ENCODE measurements around the gene MEI4. TPM values are rescaled to one million over a fixed set of nuclear protein-coding genes. Genes with fewer than 3 reads are reported as not detected.
"Not testable (repeated sequence)": the region's sequence is repeated elsewhere in the genome, so short reads cannot be mapped to it uniquely, and the experiment has no call there.

The MEI4 gene
- total RNA-seq, 1 experiment from 2014 or later: 0.20 TPM

DNA sequence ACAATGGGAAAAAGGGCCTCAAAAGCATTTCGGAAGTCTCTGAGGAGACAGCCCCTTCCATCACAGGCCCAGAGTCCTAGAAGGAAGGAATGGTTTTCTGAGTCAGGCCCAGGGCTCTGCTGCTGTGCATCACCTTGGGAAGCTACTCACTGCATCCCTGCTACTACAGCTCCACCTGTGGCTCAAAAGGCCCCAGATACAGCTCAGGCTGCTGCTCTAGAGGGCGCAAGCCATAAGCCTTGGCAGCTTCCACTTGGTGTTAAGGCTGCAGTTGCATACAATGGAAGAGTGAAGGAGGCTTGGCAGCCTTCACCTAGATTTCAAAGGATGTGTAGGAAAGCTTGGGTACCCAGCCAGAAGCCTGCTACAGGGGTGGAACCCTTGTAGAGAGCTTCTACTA lies 54.8 kb downstream of the MEI4 start (continued):
- TF ChIP-seq ESRRA (CRISPR knock-in tag; IDR thresholded peaks at IDR 0.05; ENCODE audit: borderline replicate concordance): no peak
- TF ChIP-seq PRRX2 (CRISPR knock-in tag; IDR thresholded peaks at IDR 0.05): no peak
- TF ChIP-seq, protein P1, sequence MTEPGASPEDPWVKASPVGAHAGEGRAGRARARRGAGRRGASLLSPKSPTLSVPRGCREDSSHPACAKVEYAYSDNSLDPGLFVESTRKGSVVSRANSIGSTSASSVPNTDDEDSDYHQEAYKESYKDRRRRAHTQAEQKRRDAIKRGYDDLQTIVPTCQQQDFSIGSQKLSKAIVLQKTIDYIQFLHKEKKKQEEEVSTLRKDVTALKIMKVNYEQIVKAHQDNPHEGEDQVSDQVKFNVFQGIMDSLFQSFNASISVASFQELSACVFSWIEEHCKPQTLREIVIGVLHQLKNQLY (CRISPR knock-in tag; IDR thresholded peaks at IDR 0.05): no peak
- TF ChIP-seq IRF2 (CRISPR knock-in tag; IDR thresholded peaks at IDR 0.05; ENCODE audit: borderline replicate concordance, low read depth): no peak
- TF ChIP-seq, protein P2, sequence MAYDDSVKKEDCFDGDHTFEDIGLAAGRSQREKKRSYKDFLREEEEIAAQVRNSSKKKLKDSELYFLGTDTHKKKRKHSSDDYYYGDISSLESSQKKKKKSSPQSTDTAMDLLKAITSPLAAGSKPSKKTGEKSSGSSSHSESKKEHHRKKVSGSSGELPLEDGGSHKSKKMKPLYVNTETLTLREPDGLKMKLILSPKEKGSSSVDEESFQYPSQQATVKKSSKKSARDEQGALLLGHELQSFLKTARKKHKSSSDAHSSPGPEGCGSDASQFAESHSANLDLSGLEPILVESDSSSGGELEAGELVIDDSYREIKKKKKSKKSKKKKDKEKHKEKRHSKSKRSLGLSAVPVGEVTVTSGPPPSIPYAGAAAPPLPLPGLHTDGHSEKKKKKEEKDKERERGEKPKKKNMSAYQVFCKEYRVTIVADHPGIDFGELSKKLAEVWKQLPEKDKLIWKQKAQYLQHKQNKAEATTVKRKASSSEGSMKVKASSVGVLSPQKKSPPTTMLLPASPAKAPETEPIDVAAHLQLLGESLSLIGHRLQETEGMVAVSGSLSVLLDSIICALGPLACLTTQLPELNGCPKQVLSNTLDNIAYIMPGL (CRISPR knock-in tag; IDR thresholded peaks at IDR 0.05): no peak

DNA sequence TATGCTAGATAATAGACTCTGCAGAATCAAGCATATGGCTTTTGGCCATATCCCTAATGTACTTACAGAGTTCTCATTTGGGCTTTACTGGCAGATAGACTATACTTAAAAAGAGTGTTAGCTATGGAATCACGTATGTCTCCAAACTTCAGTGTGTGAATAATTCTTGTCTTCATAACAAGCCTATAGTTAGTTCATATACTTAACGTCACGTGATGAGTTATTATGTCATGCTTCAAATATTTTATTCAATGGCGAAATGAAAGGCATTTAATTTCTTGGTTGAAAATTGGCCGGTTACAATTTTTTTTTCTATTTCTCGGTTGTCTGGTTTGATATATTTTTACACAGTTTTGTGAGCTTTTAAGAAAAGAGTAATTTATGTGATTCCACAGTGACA lies 62.7 kb downstream of the MEI4 start:
- H3K27me3 Mint-ChIP-seq (ENCODE audit: low read depth): no peaks in the 10 kb centered on the region
- H3K9me3 Mint-ChIP-seq: no peaks in the 10 kb centered on the region
- DNase-seq (ENCODE audit: low spot score) (no peak), ATAC-seq (no peak)
- POLR2A ChIA-PET: no interaction called here
- CTCF ChIA-PET: no interaction called here
- no peak overlapping the region for H3K4me3 Mint-ChIP-seq
- H3K4me1 Mint-ChIP-seq: peaks cover 11% of the 10 kb centered on the region
- H3K36me3 Mint-ChIP-seq: no peaks in the 10 kb centered on the region
- TF ChIP-seq, protein P1 (CRISPR knock-in tag; IDR thresholded peaks at IDR 0.05): no peak
- TF ChIP-seq ZNF138 (CRISPR knock-in tag; conservative IDR thresholded peaks at IDR 0.05) (no peak), SOX15 (CRISPR knock-in tag; IDR thresholded peaks at IDR 0.05) (no peak), PRRX2 (CRISPR knock-in tag; IDR thresholded peaks at IDR 0.05) (no peak), ZNF263 (CRISPR knock-in tag; IDR thresholded peaks at IDR 0.05; ENCODE audit: low read depth) (no peak), TEAD1 (CRISPR knock-in tag; IDR thresholded peaks at IDR 0.05) (no peak), CREB1 (CRISPR knock-in tag; IDR thresholded peaks at IDR 0.05) (no peak), HMGA2 (CRISPR knock-in tag; IDR thresholded peaks at IDR 0.05) (no peak)
- TF ChIP-seq, protein P3, sequence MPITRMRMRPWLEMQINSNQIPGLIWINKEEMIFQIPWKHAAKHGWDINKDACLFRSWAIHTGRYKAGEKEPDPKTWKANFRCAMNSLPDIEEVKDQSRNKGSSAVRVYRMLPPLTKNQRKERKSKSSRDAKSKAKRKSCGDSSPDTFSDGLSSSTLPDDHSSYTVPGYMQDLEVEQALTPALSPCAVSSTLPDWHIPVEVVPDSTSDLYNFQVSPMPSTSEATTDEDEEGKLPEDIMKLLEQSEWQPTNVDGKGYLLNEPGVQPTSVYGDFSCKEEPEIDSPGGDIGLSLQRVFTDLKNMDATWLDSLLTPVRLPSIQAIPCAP (CRISPR knock-in tag; IDR thresholded peaks at IDR 0.05): no peak
- TF ChIP-seq, protein P2 (CRISPR knock-in tag; IDR thresholded peaks at IDR 0.05): no peak
- TF ChIP-seq, protein P4, sequence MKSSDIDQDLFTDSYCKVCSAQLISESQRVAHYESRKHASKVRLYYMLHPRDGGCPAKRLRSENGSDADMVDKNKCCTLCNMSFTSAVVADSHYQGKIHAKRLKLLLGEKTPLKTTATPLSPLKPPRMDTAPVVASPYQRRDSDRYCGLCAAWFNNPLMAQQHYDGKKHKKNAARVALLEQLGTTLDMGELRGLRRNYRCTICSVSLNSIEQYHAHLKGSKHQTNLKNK (CRISPR knock-in tag; IDR thresholded peaks at IDR 0.05): no peak
- TF ChIP-seq, protein P5, sequence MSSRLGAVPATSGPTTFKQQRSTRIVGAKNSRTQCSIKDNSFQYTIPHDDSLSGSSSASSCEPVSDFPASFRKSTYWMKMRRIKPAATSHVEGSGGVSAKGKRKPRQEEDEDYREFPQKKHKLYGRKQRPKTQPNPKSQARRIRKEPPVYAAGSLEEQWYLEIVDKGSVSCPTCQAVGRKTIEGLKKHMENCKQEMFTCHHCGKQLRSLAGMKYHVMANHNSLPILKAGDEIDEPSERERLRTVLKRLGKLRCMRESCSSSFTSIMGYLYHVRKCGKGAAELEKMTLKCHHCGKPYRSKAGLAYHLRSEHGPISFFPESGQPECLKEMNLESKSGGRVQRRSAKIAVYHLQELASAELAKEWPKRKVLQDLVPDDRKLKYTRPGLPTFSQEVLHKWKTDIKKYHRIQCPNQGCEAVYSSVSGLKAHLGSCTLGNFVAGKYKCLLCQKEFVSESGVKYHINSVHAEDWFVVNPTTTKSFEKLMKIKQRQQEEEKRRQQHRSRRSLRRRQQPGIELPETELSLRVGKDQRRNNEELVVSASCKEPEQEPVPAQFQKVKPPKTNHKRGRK (CRISPR knock-in tag; IDR thresholded peaks at IDR 0.05; ENCODE audit: borderline replicate concordance): no peak
- no peak overlapping the region for H3K27ac Mint-ChIP-seq

DNA sequence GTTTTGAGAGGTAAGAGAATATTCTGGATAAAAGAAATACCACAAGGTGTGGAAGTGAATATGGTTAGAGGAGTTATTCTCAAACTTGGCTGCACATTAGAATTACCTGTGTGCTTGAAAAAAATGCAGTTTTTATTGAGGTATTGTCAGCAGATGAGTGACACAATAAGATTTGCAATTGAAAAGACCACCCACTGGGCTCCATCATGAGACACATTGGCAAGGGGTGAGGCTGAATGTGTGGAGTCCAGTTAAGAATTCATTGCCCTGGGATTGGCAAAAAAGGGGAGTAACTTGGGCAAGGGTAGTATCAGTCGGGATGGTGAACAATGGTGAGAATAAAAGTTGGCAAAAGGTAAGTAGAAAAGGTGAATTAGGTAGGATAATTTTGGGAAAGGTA lies 63.5 kb downstream of the MEI4 start:
- ChIA-PET CTCF (no interaction called here), POLR2A (no interaction called here)
- Mint-ChIP-seq H3K27ac (no peak overlapping the region), H3K9me3 (no peaks in the 10 kb centered on the region), H3K4me1 (peaks cover 11% of the 10 kb centered on the region), H3K4me3 (no peak overlapping the region), H3K36me3 (no peaks in the 10 kb centered on the region), H3K27me3 (ENCODE audit: low read depth) (no peaks in the 10 kb centered on the region)
- no peak for ATAC-seq
- DNase-seq (ENCODE audit: low spot score): no peak
- no peak for TF ChIP-seq FOXK1 (CRISPR knock-in tag; IDR thresholded peaks at IDR 0.05)

DNA sequence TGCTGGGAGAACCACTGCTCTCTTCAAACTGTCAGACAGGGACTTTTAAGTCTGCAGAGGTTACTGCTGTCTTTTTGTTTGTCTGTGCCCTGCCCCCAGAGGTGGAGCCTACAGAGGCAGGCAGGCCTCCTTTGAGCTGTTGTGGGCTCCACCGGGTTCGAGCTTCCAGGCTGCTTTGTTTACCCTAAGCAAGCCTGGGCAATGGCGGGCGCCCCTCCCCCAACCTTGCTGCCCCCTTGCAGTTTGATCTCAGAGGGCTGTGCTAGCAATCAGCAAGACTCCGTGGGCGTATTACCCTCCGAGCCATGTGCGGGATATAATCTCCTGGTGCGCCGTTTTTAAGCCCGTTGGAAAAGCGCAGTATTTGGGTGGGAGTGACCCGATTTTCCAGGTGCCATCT lies 83.2 kb downstream of the MEI4 start:
- POLR2A ChIA-PET; H3K4me3 Mint-ChIP-seq; H3K27me3 Mint-ChIP-seq (ENCODE audit: low read depth); DNase-seq (ENCODE audit: low spot score); H3K4me1 Mint-ChIP-seq; H3K27ac Mint-ChIP-seq; ATAC-seq: not testable (repeated sequence)
- CTCF ChIA-PET: interaction anchor here (0.9 kb wide), 1 partner anchor 86 kb away, joined by 3 read pairs; no protein-coding TSS in a partner anchor
- Mint-ChIP-seq H3K9me3 (peaks cover 28% of the 10 kb centered on the region), H3K36me3 (peaks cover 11% of the 10 kb centered on the region; the same call in 1 of the 2 replicates)

Data from WTC11 (cell line).